Parathyroid adenoma (tissue), 2 donors: ENCODE measurements around the gene HPGD.

Experiments
- H2AFZ ChIP-seq: fragments of 300-600 bp; sonication (generic); one replicate; pipeline ENCODE4 v1.7.0; 2017; ENCODE audit warnings: antibody characterized with exemption, mild to moderate bottlenecking
- H3K27ac ChIP-seq: fragments of 300-600 bp; sonication (generic); one replicate; pipeline ENCODE4 v1.7.0; 2017
- H3K27me3 ChIP-seq: fragments of 300-600 bp; sonication (generic); one replicate; pipeline ENCODE4 v1.7.0; 2017; ENCODE audit warnings: low read length; ENCODE audit not compliant: control insufficient read depth, insufficient read depth
- H3K36me3 ChIP-seq: fragments of 300-600 bp; sonication (generic); one replicate; pipeline ENCODE4 v1.7.0; 2017; ENCODE audit warnings: low read length; ENCODE audit not compliant: control insufficient read depth, insufficient read depth
- H3K4me1 ChIP-seq: fragments of 300-600 bp; sonication (generic); one replicate; pipeline ENCODE4 v1.7.0; 2017; ENCODE audit warnings: control low read depth
- H3K4me2 ChIP-seq: fragments of 300-600 bp; sonication (generic); one replicate; pipeline ENCODE4 v1.7.0; 2017; ENCODE audit warnings: low read length
- H3K4me3 ChIP-seq: fragments of 300-600 bp; sonication (generic); one replicate; pipeline ENCODE4 v1.7.0; 2017; ENCODE audit warnings: low read depth, low read length
- H3K79me2 ChIP-seq: fragments of 300-600 bp; sonication (generic); one replicate; pipeline ENCODE4 v1.7.0; 2017; ENCODE audit warnings: control low read depth
- H3K9ac ChIP-seq: fragments of 300-600 bp; sonication (generic); one replicate; pipeline ENCODE4 v1.7.0; 2017; ENCODE audit warnings: mild to moderate bottlenecking
- H3K9me3 ChIP-seq: fragments of 300-600 bp; sonication (generic); one replicate; pipeline ENCODE4 v1.7.0; 2017; ENCODE audit warnings: low read length; ENCODE audit not compliant: control insufficient read depth
- CTCF ChIP-seq: fragments of 300-600 bp; sonication (generic); IDR thresholded peaks from one replicate; pipeline ENCODE4 v1.7.0; 2017; ENCODE audit warnings: antibody characterized with exemption, mild to moderate bottlenecking
- donor health status: primary hyperparathyroidism.

The HPGD gene

GRCh38 chr4:174522183-174523024 is at the start of gene HPGD:
TSS of gene HPGD (minus strand) at chr4:174522488. CDS start at chr4:174522451, 37 bp downstream.
- Histone ChIP-seq H3K9me3 (no peaks in the 10 kb centered on the region), H3K9ac (no peak within 1 kb of the TSS), H2AFZ (peak within 1 kb of the TSS; percentile 53), H3K27ac (no peak within 1 kb of the TSS), H3K79me2 (no peaks in the 10 kb centered on the region), H3K4me3 (peak within 1 kb of the TSS; percentile 64), H3K4me1 (no peaks in the 10 kb centered on the region), H3K36me3 (no peaks in the 10 kb centered on the region), H3K27me3 (no peaks in the 10 kb centered on the region), H3K4me2 (peak within 1 kb of the TSS; percentile 64)
- no peak for TF ChIP-seq CTCF

- no peak overlapping the region for H3K27ac ChIP-seq
- no peaks in the 10 kb centered on the region for H3K27me3 ChIP-seq
- no peak overlapping the region for H3K4me2 ChIP-seq
- no peaks in the 10 kb centered on the region for H3K79me2 ChIP-seq
- no peaks in the 10 kb centered on the region for H3K36me3 ChIP-seq
- no peak overlapping the region for H3K9ac ChIP-seq
- no peak overlapping the region for H2AFZ ChIP-seq
- TF ChIP-seq CTCF = no peak
- H3K9me3 ChIP-seq = no peaks in the 10 kb centered on the region
- no peak overlapping the region for H3K4me3 ChIP-seq
- no peaks in the 10 kb centered on the region for H3K4me1 ChIP-seq
These were observed 42.2 kb upstream of the HPGD start for GRCh38 chr4:174564529-174564928.

GRCh38 chr4:174563399-174563798 is 41.1 kb upstream of the HPGD start:
- no peak overlapping the region for H3K4me2 ChIP-seq
- H3K9me3 ChIP-seq = no peaks in the 10 kb centered on the region
- H3K27ac ChIP-seq = no peak overlapping the region
- H3K27me3 ChIP-seq = no peaks in the 10 kb centered on the region
- no peaks in the 10 kb centered on the region for H3K79me2 ChIP-seq
- TF ChIP-seq CTCF = no peak
- no peaks in the 10 kb centered on the region for H3K36me3 ChIP-seq
- H3K4me1 ChIP-seq = no peaks in the 10 kb centered on the region
- H3K4me3 ChIP-seq = no peak overlapping the region
- H3K9ac ChIP-seq = no peak overlapping the region
- no peak overlapping the region for H2AFZ ChIP-seq

- Histone ChIP-seq H2AFZ (no peak overlapping the region), H3K79me2 (no peaks in the 10 kb centered on the region), H3K4me3 (no peak overlapping the region), H3K4me2 (no peak overlapping the region), H3K36me3 (no peaks in the 10 kb centered on the region), H3K27ac (no peak overlapping the region), H3K9me3 (no peaks in the 10 kb centered on the region), H3K27me3 (no peaks in the 10 kb centered on the region), H3K4me1 (no peaks in the 10 kb centered on the region), H3K9ac (no peak overlapping the region)
- TF ChIP-seq CTCF = no peak
These were observed 39.3 kb upstream of the HPGD start for GRCh38 chr4:174561560-174561959.

GRCh38 chr4:174559894-174560293 is 37.6 kb upstream of the HPGD start:
- Histone ChIP-seq H3K27me3 (no peaks in the 10 kb centered on the region), H3K4me3 (no peak overlapping the region), H3K4me2 (no peak overlapping the region), H2AFZ (no peak overlapping the region), H3K4me1 (no peaks in the 10 kb centered on the region), H3K27ac (no peak overlapping the region), H3K9ac (no peak overlapping the region), H3K36me3 (no peaks in the 10 kb centered on the region), H3K9me3 (no peaks in the 10 kb centered on the region), H3K79me2 (no peaks in the 10 kb centered on the region)
- TF ChIP-seq CTCF = no peak
